Thyroid gland (tissue), 4 donors: ENCODE data around the gene MYO5A.

Source experiments
- CTCF ChIP-seq, 6 experiments: fragments of 200-600 bp in 3 of 6; fragments of 450-650 bp in 3 of 6; sonication (generic) in 3 of 6; IDR thresholded peaks; one replicate each; pipeline ENCODE4 v1.5.1; 2016 to 2019; ENCODE audit warnings: antibody characterized with exemption in 6 of 6, mild to moderate bottlenecking in 2 of 6, inconsistent platforms in 1 of 6, moderate library complexity in 1 of 6
- POLR2A ChIP-seq, 2 donors: fragments of 450-650 bp; IDR thresholded peaks; one replicate each; pipeline ENCODE4 v1.6.1; 2017; ENCODE audit warnings: antibody characterized with exemption in 2 of 2, mild to moderate bottlenecking in 2 of 2, moderate library complexity in 1 of 2

- TF ChIP-seq CTCF (IDR thresholded peaks at IDR 0.05), result no peak
- no peak for TF ChIP-seq POLR2A (IDR thresholded peaks at IDR 0.05)
Measured at GRCh38 chr15:52438047-52438446, 90.6 kb downstream of the MYO5A start.
